K562 (cell line): ENCODE measurements around the gene CDH8. TPM values are rescaled to one million over a fixed set of nuclear protein-coding genes. Genes with fewer than 3 reads are reported as not detected.

Source experiments
- ATAC-seq: fragments of 200-7000 bp; cut with Tn5 transposase; 3 replicates; pipeline ENCODE4 v1.9.1; 2020; ENCODE audit warnings: moderate library complexity
- BruUV-seq: library from RNA; stranded (reverse); fragments of 400-500 nt; replicated peaks from 2 replicates; lab custom pipeline; 2021; lab: Mats Ljungman, UMichigan
- CTCF ChIA-PET: fragments of 300-600 bp; formaldehyde crosslinking; extraction: SDS; loops from one replicate; lab custom pipeline; 2021; ENCODE audit warnings: low intra/inter-chr PET ratio; lab: Yijun Ruan, JAX
- POLR2A ChIA-PET: fragments of 300-600, 350-650 bp; sonication (Branson Sonifier 250); formaldehyde crosslinking; extraction: SDS; loops from one replicate; lab custom pipeline; 2021; ENCODE audit warnings: antibody characterized with exemption, inconsistent platforms; lab: Yijun Ruan, JAX
- DNase-seq, 4 experiments: peaks; one replicate each; pipeline versions ENCODE4 v3.0.0 to v3.0.0-alpha.2; 2011 to 2018; ENCODE audit warnings: low spot score in 3 of 4, mixed read lengths in 3 of 4; ENCODE audit errors: extremely low read depth in 1 of 4
- FAIRE-seq: peaks from 2 replicates; lab custom pipeline; 2011; peaks lifted over from hg19 to GRCh38; lab: Jason Lieb, UNC
- H2AFZ ChIP-seq: 2 replicates; pipeline ENCODE4 v1.6.0; 2011; ENCODE audit warnings: low read depth, low read length, control low read depth, inconsistent platforms
- H3K27ac ChIP-seq: fragments of 200-600 bp; 3 replicates; pipeline ENCODE4 v1.8.0; 2011; ENCODE audit warnings: low read depth, mild to moderate bottlenecking, control low read depth, inconsistent platforms, low read length, moderate library complexity, mixed read lengths; ENCODE audit errors: extremely low read depth
- H3K27me3 ChIP-seq, 2 experiments: fragments of 300-600 bp in 1 of 2; 2 replicates in 1 of 2; 3 replicates in 1 of 2; pipeline versions ENCODE4 v1.6.0 to v1.8.0; 2011; ENCODE audit warnings: inconsistent platforms in 2 of 2, low read length in 2 of 2, mild to moderate bottlenecking in 1 of 2, mixed read lengths in 1 of 2, moderate library complexity in 1 of 2; ENCODE audit not compliant: control insufficient read depth in 2 of 2, insufficient read depth in 2 of 2
- H3K36me3 ChIP-seq: fragments of 300-600 bp; 3 replicates; pipeline ENCODE4 v1.8.0; 2011; ENCODE audit warnings: mild to moderate bottlenecking, low read length, inconsistent platforms; ENCODE audit not compliant: control insufficient read depth, insufficient read depth
- H3K4me1 ChIP-seq, 2 experiments: fragments of 200-600 bp in 1 of 2; replicated peaks in 1 of 2; 2 replicates in 1 of 2; 3 replicates in 1 of 2; pipeline versions ENCODE4 v1.5.1 to v1.8.0; 2011; ENCODE audit warnings: inconsistent platforms in 2 of 2, low read length in 2 of 2, mild to moderate bottlenecking in 1 of 2, mixed read lengths in 1 of 2, moderate library complexity in 1 of 2; ENCODE audit not compliant: control insufficient read depth in 2 of 2, insufficient read depth in 2 of 2
- H3K4me2 ChIP-seq: 2 replicates; pipeline ENCODE4 v1.6.1; 2011; ENCODE audit warnings: low read length, control low read depth, inconsistent platforms, mixed read lengths; ENCODE audit not compliant: insufficient read depth
- H3K4me3 ChIP-seq: fragments of 200-600 bp; sonication (generic), shearing (Covaris generic); 2 replicates; pipeline ENCODE4 v1.5.1; 2016; ENCODE audit warnings: control low read depth, inconsistent platforms
- H3K79me2 ChIP-seq: fragments of 200-600 bp; 3 replicates; pipeline ENCODE4 v1.8.0; 2011; ENCODE audit warnings: low read length, inconsistent platforms; ENCODE audit not compliant: control insufficient read depth, insufficient read depth
- H3K9ac ChIP-seq, 2 experiments: 2 replicates each; pipeline versions ENCODE4 v1.6.0 to v1.6.1; 2011; ENCODE audit warnings: low read depth in 2 of 2, low read length in 2 of 2, control low read depth in 1 of 2, inconsistent platforms in 1 of 2, mild to moderate bottlenecking in 1 of 2, mixed read lengths in 1 of 2; ENCODE audit not compliant: insufficient read depth in 1 of 2
- H3K9me1 ChIP-seq: one replicate; pipeline ENCODE4 v1.6.0; 2011; ENCODE audit warnings: inconsistent platforms, mild to moderate bottlenecking, low read length, moderate library complexity; ENCODE audit not compliant: control insufficient read depth, insufficient read depth
- H3K9me3 ChIP-seq: replicated peaks from 2 replicates; pipeline ENCODE4 v1.5.1; 2011; ENCODE audit warnings: low read depth, low read length, inconsistent platforms; ENCODE audit not compliant: control insufficient read depth, insufficient read depth
- H4K20me1 ChIP-seq: replicated peaks from 2 replicates; pipeline ENCODE4 v1.6.1; 2011; ENCODE audit warnings: low read length, inconsistent platforms, mixed read lengths; ENCODE audit not compliant: control insufficient read depth, insufficient read depth
- FUS ChIP-seq: fragments of 200-400 bp; formaldehyde crosslinking; optimal IDR thresholded peaks from 2 replicates; pipeline ENCODE3; 2017; ENCODE audit warnings: low read depth, low read length
- NFE2L1 ChIP-seq: fragments of 450-650 bp; IDR thresholded peaks from 2 replicates; pipeline ENCODE4 v1.6.1; 2016; ENCODE audit warnings: missing genetic modification characterization, low read depth, mild to moderate bottlenecking, missing compliant biosample characterization, moderate library complexity, borderline replicate concordance
- RBM14 ChIP-seq: fragments of 200-400 bp; formaldehyde crosslinking; IDR thresholded peaks from 2 replicates; pipeline ENCODE4 v1.6.1; 2018; ENCODE audit warnings: low read depth, mild to moderate bottlenecking, low read length, moderate library complexity, borderline replicate concordance; ENCODE audit not compliant: insufficient read depth
- RBM17 ChIP-seq: fragments of 200-400 bp; formaldehyde crosslinking; IDR thresholded peaks from 2 replicates; pipeline ENCODE4 v1.6.1; 2017; ENCODE audit warnings: low read depth, mild to moderate bottlenecking, low read length, borderline replicate concordance
- ZNF507 ChIP-seq: conservative IDR thresholded peaks from 2 replicates; pipeline ENCODE4 v1.6.1; 2017; ENCODE audit warnings: missing genetic modification characterization, missing compliant biosample characterization
- ZSCAN32 ChIP-seq: fragments of 450-650 bp; formaldehyde crosslinking; IDR thresholded peaks from 2 replicates; pipeline ENCODE4 v1.4.0; 2020; ENCODE audit warnings: mild to moderate bottlenecking, moderate library complexity
- WGBS: fragments of 100-300 bp; shearing (Covaris generic); methylation state at CpG from one replicate; pipeline ENCODE4 v1.1.6; 2016; ENCODE audit warnings: low coverage, mixed read lengths; ENCODE audit not compliant: insufficient coverage; ENCODE audit errors: missing lambda C conversion rate; 5-methylcytosine and 5-hydroxymethylcytosine counted together
- in situ Hi-C: fragments of 300-500 bp; cut with MboI; formaldehyde crosslinking; loops from 4 replicates; pipeline ENCODE4 v1.15.0; 2018; ENCODE audit warnings: inconsistent platforms, mixed read lengths
- intact Hi-C: fragments of 100-400 bp; cut with micrococcal nuclease; formaldehyde crosslinking; loops from 2 replicates; pipeline ENCODE4 v1.14.2; 2022
- polyA plus RNA-seq, 8 experiments: library from polyadenylated mRNA; depleted of rRNA in 4 of 8; stranded (reverse) in 5 of 8; unstranded in 3 of 8; fragments of >200 nt; fragmentation: Nextera tagmentation in 2 of 8; fragmentation: Illumina TruSeq in 1 of 8; extraction: Ambion mirVana in 2 of 8; extraction: Trizol in 1 of 8; gene quantifications; 2 replicates each; pipeline versions ENCODE4 v1.2.1 to v1.2.3, GENCODE V29; 2011 to 2014; ENCODE audit warnings: inconsistent platforms in 1 of 8, missing spikeins in 1 of 8
- total RNA-seq, 7 experiments: library from RNA; depleted of rRNA in 6 of 7; stranded (reverse); fragments of >200 nt in 6 of 7; fragmentation: Illumina TruSeq in 2 of 7; extraction: Trizol in 2 of 7; gene quantifications; 2 replicates each; pipeline versions ENCODE4 v1.2.1 to v1.2.3, GENCODE V29; 2011 to 2021; ENCODE audit warnings: low replicate concordance in 1 of 7
- TF ChIP-seq, protein P1 (sequence below): fragments of 250-450 bp; sonication (Bioruptor Pico); IDR thresholded peaks from 2 replicates; pipeline ENCODE4 v1.5.1; 2021; ENCODE audit warnings: mild to moderate bottlenecking
- TF ChIP-seq, protein P2 (sequence below), 2 experiments: fragments of 450-650 bp; IDR thresholded peaks; 2 replicates each; pipeline ENCODE4 v1.6.1; 2018; ENCODE audit warnings: mild to moderate bottlenecking in 2 of 2, low read depth in 1 of 2; ENCODE audit not compliant: partially characterized antibody in 2 of 2
- TF ChIP-seq, protein P3 (sequence below): sonication (generic); formaldehyde crosslinking; IDR thresholded peaks from 2 replicates; pipeline ENCODE4 v1.9.0; 2022; ENCODE audit warnings: mild to moderate bottlenecking, missing genetic modification reagents
- TF ChIP-seq, protein P4 (sequence below): fragments of 250-450 bp; sonication (Bioruptor Pico); IDR thresholded peaks from 2 replicates; pipeline ENCODE4 v1.4.0; 2020; ENCODE audit warnings: mild to moderate bottlenecking

CDH8 gene
- total and polyA plus RNA-seq, 9 of the 15 experiments (the other 6 are each of a cell fraction or from before 2014, with no cell fraction given), result 0.22 to 1.4 (median 0.42) TPM; not detected in 4

DNA sequence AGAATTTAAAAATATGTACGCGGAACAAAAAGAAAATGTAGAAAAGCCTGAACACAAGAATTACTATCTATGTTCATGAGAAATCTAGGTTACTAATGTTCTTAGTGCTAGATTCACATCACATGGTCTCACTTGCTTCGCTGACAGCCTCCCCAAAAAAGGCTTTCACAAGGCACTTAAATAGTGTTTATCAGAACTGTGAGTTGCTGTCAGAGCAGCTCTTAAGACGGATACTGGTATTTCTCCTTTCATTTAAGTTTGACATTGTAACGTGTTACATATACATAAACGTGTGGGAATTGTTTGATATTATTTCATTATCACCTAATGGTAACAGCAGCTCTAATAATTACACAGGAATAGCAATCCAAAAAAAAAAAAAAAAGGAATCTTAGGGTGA is 150.9 kb downstream of the CDH8 start:
- H2AFZ ChIP-seq, result no peak overlapping the region
- H3K27ac ChIP-seq, result no peak overlapping the region
- in situ Hi-C loops, result no loop called here
- H3K9me3 ChIP-seq, result no peaks in the 10 kb centered on the region; the same call in 1 of the 2 replicates
- no TSS peak for BruUV-seq
- no peak for FAIRE-seq
- ATAC-seq, result no peak
- ChIA-PET CTCF (no interaction called here), POLR2A (no interaction called here)
- no peaks in the 10 kb centered on the region for H4K20me1 ChIP-seq
- H3K4me2 ChIP-seq, result no peak overlapping the region
- H3K27me3 ChIP-seq, result no peaks in the 10 kb centered on the region
- no peaks in the 10 kb centered on the region for H3K9me1 ChIP-seq
- H3K79me2 ChIP-seq, result no peaks in the 10 kb centered on the region
- H3K9ac ChIP-seq, result no peak overlapping the region
- 2% methylated on average over 6 of the region's 6 CpGs for WGBS
- H3K36me3 ChIP-seq, result no peaks in the 10 kb centered on the region
- DNase-seq, result no peak
- intact Hi-C loops, result no loop called here
- no peak overlapping the region for H3K4me3 ChIP-seq
- H3K4me1 ChIP-seq, result no peaks in the 10 kb centered on the region
- TF ChIP-seq, protein P1, sequence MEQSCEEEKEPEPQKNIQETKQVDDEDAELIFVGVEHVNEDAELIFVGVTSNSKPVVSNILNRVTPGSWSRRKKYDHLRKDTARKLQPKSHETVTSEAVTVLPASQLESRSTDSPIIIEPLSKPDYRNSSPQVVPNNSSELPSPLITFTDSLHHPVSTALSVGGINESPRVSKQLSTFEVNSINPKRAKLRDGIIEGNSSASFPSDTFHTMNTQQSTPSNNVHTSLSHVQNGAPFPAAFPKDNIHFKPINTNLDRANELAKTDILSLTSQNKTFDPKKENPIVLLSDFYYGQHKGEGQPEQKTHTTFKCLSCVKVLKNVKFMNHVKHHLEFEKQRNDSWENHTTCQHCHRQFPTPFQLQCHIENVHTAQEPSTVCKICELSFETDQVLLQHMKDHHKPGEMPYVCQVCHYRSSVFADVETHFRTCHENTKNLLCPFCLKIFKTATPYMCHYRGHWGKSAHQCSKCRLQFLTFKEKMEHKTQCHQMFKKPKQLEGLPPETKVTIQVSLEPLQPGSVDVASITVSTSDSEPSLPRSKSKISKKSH (CRISPR knock-in tag), result no peak
- TF ChIP-seq, protein P2, sequence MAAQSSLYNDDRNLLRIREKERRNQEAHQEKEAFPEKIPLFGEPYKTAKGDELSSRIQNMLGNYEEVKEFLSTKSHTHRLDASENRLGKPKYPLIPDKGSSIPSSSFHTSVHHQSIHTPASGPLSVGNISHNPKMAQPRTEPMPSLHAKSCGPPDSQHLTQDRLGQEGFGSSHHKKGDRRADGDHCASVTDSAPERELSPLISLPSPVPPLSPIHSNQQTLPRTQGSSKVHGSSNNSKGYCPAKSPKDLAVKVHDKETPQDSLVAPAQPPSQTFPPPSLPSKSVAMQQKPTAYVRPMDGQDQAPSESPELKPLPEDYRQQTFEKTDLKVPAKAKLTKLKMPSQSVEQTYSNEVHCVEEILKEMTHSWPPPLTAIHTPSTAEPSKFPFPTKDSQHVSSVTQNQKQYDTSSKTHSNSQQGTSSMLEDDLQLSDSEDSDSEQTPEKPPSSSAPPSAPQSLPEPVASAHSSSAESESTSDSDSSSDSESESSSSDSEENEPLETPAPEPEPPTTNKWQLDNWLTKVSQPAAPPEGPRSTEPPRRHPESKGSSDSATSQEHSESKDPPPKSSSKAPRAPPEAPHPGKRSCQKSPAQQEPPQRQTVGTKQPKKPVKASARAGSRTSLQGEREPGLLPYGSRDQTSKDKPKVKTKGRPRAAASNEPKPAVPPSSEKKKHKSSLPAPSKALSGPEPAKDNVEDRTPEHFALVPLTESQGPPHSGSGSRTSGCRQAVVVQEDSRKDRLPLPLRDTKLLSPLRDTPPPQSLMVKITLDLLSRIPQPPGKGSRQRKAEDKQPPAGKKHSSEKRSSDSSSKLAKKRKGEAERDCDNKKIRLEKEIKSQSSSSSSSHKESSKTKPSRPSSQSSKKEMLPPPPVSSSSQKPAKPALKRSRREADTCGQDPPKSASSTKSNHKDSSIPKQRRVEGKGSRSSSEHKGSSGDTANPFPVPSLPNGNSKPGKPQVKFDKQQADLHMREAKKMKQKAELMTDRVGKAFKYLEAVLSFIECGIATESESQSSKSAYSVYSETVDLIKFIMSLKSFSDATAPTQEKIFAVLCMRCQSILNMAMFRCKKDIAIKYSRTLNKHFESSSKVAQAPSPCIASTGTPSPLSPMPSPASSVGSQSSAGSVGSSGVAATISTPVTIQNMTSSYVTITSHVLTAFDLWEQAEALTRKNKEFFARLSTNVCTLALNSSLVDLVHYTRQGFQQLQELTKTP (IDR thresholded peaks at IDR 0.05; ENCODE audit: low read depth in 1 of 2, partially characterized antibody in 2 of 2), result no peak
- TF ChIP-seq ZSCAN32 (CRISPR knock-in tag) (no peak), RBM17 (no peak), RBM14 (no peak), NFE2L1 (tag) (no peak), FUS (no peak), ZNF507 (no peak)
- TF ChIP-seq, protein P3, sequence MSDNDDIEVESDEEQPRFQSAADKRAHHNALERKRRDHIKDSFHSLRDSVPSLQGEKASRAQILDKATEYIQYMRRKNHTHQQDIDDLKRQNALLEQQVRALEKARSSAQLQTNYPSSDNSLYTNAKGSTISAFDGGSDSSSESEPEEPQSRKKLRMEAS (CRISPR knock-in tag), result no peak
- TF ChIP-seq, protein P4, sequence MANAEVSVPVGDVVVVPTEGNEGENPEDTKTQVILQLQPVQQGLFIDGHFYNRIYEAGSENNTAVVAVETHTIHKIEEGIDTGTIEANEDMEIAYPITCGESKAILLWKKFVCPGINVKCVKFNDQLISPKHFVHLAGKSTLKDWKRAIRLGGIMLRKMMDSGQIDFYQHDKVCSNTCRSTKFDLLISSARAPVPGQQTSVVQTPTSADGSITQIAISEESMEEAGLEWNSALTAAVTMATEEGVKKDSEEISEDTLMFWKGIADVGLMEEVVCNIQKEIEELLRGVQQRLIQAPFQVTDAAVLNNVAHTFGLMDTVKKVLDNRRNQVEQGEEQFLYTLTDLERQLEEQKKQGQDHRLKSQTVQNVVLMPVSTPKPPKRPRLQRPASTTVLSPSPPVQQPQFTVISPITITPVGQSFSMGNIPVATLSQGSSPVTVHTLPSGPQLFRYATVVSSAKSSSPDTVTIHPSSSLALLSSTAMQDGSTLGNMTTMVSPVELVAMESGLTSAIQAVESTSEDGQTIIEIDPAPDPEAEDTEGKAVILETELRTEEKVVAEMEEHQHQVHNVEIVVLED (CRISPR knock-in tag), result no peak
